Right renal pelvis (tissue), 4 donors: ENCODE measurements around the gene ZNF592. TPM values are rescaled to one million over a fixed set of nuclear protein-coding genes. Genes with fewer than 3 reads are reported as not detected.
A peak's percentile ranks its signal among the peaks of the same experiment; 100 is the strongest.
"Not testable (repeated sequence)": the region's sequence is repeated elsewhere in the genome, so short reads cannot be mapped to it uniquely, and the experiment has no call there.

Source experiments
- DNase-seq, 4 donors: peaks; one replicate each; pipeline ENCODE4 v3.0.0-alpha.2; 2013; ENCODE audit warnings: low read depth in 4 of 4, low spot score in 3 of 4, missing footprints in 1 of 4
- polyA plus RNA-seq, 4 donors: library from polyadenylated mRNA; unstranded; fragments of 120-200 nt; gene quantifications; one replicate each; pipeline ENCODE4 v1.2.1, GENCODE V29; 2013; ENCODE audit not compliant: insufficient read length in 4 of 4

Gene ZNF592, protein sequence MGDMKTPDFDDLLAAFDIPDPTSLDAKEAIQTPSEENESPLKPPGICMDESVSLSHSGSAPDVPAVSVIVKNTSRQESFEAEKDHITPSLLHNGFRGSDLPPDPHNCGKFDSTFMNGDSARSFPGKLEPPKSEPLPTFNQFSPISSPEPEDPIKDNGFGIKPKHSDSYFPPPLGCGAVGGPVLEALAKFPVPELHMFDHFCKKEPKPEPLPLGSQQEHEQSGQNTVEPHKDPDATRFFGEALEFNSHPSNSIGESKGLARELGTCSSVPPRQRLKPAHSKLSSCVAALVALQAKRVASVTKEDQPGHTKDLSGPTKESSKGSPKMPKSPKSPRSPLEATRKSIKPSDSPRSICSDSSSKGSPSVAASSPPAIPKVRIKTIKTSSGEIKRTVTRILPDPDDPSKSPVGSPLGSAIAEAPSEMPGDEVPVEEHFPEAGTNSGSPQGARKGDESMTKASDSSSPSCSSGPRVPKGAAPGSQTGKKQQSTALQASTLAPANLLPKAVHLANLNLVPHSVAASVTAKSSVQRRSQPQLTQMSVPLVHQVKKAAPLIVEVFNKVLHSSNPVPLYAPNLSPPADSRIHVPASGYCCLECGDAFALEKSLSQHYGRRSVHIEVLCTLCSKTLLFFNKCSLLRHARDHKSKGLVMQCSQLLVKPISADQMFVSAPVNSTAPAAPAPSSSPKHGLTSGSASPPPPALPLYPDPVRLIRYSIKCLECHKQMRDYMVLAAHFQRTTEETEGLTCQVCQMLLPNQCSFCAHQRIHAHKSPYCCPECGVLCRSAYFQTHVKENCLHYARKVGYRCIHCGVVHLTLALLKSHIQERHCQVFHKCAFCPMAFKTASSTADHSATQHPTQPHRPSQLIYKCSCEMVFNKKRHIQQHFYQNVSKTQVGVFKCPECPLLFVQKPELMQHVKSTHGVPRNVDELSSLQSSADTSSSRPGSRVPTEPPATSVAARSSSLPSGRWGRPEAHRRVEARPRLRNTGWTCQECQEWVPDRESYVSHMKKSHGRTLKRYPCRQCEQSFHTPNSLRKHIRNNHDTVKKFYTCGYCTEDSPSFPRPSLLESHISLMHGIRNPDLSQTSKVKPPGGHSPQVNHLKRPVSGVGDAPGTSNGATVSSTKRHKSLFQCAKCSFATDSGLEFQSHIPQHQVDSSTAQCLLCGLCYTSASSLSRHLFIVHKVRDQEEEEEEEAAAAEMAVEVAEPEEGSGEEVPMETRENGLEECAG (N-terminal part only)
- 10 to 100 TPM; 29.6 to 32.3 (median 31.8) TPM for polyA plus RNA-seq

GRCh38 chr15:84748274-84749110 is at the start of gene ZNF592:
Gene ZNF592 (plus strand): TSS chr15:84748592. CDS start chr15:84782676, 34,084 bp downstream.
- DNase-seq: no peak

- no peak for DNase-seq
These were observed 48.7 kb upstream of the ZNF592 start for GRCh38 chr15:84699538-84700191.

- DNase-seq: peak in 2 of 4 donors; percentile 18 to 26
These were observed 45.4 kb upstream of the ZNF592 start for GRCh38 chr15:84702961-84703482.

DNA sequence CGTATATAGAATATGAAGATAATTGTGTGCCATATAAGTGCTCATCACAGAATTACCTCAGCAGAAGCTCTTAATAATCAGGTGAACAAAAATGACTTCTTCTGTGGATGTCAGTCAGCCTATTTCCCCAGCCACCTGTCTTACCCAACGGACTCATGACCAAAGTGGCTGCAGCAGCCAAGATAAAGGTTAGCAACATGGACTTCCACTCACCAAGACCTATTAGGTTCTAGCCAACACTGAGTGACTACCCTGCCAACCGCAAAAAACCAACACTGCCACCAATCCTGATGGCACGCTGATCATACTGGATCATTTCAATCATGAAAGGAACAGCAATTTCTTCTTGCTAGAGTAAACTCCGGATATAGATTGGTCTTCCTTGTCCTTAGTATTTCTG is 44.6 kb upstream of the ZNF592 start:
- no peak for DNase-seq

DNA sequence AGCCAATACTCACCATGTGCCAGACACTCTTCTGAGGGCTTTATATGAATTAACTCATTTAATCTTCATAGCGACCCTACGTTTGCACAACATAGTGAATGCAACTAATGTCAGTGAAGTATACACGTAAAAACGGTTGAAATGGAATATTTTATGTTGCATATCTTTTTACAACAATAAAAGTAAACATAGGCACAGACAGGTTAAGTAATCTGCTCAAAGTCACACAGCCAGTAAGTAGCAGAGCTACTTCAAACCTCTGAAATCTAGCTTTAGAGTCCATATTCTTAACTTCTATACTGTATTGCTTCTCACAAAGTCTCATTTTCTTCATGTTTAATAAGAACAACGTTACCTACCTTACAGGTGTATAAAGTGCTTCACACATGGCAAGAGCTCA is 34.0 kb upstream of the ZNF592 start:
- DNase-seq: no peak

- DNase-seq: no peak
These were observed 33.6 kb upstream of the ZNF592 start for GRCh38 chr15:84714821-84715220.

DNA sequence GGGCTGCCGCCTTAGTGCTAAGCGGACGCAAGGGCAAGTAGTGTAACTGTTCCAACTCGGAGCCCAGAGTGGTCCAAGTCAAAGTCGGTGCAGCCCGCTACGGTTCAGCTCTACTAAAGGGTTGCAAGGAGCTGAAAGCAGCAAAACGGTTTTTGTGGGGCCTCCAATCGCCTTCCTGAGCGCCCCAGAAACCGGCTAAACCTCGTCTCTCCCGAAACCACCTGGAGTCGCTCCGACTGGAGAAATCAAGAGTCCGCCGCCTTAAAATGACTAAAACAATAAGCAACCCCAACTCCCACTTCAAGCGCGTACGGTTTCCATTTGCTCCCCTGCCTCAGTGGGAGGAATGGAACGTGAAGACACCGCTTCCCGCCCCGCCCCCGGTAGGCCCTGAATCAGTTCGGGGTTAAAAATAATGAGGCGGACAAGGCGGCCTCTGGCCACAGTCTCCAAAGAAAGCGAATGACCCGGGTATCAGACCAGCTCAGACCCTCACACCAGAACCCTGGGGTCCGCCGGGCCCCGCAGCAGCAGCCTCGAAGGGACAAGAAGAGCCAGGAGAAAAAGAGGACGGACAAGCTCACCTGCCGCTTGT is 32.9 kb upstream of the ZNF592 start:
- DNase-seq: no peak

- peak; percentile 83 to 90 (median 84) for DNase-seq
These were observed 32.2 kb upstream of the ZNF592 start, which contains the start of gene SEC11A for GRCh38 chr15:84716036-84716732. Gene SEC11A (minus strand): TSS chr15:84716139. CDS start chr15:84716075, 64 bp downstream.

DNA sequence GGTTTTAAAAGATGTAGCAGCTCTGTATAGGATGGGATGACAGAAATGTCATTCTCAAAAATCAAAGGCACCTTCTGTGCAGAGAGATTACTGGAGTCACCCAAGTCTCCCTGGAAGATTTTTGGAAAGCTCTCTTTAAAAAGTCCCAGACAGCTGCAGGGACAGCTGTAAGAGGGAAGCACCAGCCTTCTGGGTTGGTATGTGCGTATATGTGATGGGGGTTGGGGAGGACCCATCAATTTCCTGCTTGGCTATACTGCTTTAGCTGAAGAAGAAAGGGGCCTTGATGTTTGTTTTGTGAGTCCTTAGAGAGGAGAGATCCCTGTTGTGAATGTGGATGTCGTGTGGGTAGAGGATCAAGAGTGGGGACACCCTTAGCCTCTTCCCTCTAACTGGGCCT is 27.0 kb upstream of the ZNF592 start:
- DNase-seq: no peak

DNA sequence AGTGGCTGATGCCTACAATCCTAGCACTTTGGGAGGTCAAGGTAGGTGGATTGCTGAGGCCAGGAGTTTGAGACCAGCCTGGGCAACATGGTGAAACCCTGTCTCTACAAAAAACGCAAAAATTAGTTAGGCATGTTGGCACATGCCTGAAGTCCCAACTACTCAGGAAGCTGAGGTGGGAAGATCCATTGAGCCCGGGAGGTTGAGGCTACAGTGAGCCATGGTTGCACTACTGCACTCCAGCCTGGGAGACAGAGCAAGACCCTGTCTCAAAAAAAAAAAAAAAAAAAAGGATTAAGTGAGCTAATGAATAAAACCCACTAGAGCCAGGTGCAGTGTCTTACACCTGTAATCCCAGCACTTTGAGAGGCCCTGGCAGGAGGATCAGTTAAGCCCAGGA is 25.8 kb upstream of the ZNF592 start:
- DNase-seq: no peak

DNA sequence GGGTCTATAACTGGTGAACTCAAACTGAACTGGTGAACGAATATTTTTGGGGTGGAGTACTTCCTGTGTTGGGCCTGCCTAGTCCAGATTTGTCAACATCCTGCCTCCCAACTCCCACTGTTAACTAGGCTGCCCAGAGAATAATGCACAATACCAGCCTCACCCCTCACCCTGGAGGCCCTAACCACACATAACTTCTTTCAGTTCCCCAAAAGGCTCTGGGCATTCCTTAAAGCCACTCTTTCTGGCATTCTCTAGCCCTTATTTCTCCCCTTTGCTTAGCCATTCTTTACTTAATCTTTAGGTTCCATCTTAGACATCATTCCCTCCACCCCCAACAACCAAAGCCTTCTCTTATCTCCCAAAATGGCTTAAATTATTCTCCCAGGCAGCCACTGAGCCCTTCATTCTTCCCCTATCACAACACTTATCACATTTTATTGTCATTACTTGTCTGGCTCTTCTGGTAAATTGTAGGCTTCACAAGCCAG is 23.3 kb upstream of the ZNF592 start:
- no peak for DNase-seq

DNA sequence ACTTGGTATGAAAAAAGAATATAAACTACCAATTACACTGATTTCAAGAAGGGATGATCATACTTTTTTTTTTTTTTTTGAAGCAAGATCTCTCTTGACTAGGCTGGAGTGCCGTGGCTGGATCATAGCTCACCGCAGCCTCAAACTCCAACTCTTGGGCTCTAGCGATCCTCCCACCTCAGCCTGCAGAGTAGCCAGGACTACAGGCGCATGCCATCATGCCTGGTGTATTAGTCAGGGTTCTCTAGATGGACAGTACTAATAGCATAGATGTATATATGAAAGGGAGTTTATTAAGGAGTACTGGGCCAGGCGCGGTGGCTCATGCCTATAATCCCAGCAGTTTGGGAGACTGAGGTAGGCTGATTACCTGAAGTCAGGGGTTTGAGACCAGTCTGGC is 21.0 kb upstream of the ZNF592 start:
- no peak for DNase-seq

- no peak for DNase-seq
These were observed 16.6 kb upstream of the ZNF592 start for GRCh38 chr15:84731774-84732173.

GRCh38 chr15:84734794-84735479 is 13.5 kb upstream of the ZNF592 start:
- DNase-seq: peak in 1 of 4 donors; percentile 43

GRCh38 chr15:84735480-84736061 is 12.8 kb upstream of the ZNF592 start:
- not testable (repeated sequence) for DNase-seq

GRCh38 chr15:84736375-84736774 is 12.0 kb upstream of the ZNF592 start:
- no peak for DNase-seq

DNA sequence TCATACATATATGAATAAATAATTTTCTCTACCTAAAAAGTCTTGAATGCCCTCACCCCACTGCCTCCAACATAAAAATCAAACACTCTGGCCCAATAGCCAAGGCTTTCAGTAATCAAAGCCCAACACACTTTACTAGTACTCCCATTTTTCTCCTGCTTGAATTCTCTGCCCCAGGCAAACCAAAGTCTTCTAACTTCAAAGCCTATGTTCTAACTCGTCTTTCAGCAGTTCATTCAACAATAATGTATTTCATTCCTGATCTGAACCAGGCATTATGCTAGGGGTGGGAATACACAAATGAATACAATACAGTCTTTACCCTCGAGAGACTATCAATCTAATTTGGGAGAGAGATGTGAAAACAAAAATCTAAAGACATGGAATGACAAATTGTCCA is 11.4 kb upstream of the ZNF592 start:
- no peak for DNase-seq
